RPMI7951 (cell line): ENCODE data around the gene GNB1. TPM values are rescaled to one million over a fixed set of nuclear protein-coding genes. Genes with fewer than 3 reads are reported as not detected.
"Not testable (repeated sequence)": the region's sequence is repeated elsewhere in the genome, so short reads cannot be mapped to it uniquely, and the experiment has no call there.

ENCODE experiments used
- DNase-seq: peaks from one replicate; pipeline ENCODE4 v3.0.0-alpha.2; 2012; ENCODE audit warnings: low read depth
- total RNA-seq: library from RNA; depleted of rRNA; stranded (reverse); fragments of >200 nt; shearing (Covaris generic); gene quantifications from 2 replicates; pipeline ENCODE4 v1.2.3, GENCODE V29; 2014

Gene GNB1
- total RNA-seq, 1 experiment from 2014 or later = 97.9 TPM

- DNase-seq = peak; percentile 15
Observed at GRCh38 chr1:1859970-1860697, 30.8 kb downstream of the GNB1 start.

- peak; percentile 71 for DNase-seq
Observed at GRCh38 chr1:1858382-1859086, 32.4 kb downstream of the GNB1 start.

GRCh38 chr1:1857096-1857703, 33.7 kb downstream of the GNB1 start:
- DNase-seq = no peak

GRCh38 chr1:1856161-1856560, 34.7 kb downstream of the GNB1 start:
- not testable (repeated sequence) for DNase-seq

- no peak for DNase-seq
Observed at GRCh38 chr1:1853593-1854257, 37.2 kb downstream of the GNB1 start.

- DNase-seq = no peak
Observed at GRCh38 chr1:1852619-1853414, 38.1 kb downstream of the GNB1 start.

GRCh38 chr1:1847890-1848289, 43.0 kb downstream of the GNB1 start:
- no peak for DNase-seq

- DNase-seq = no peak
Observed at GRCh38 chr1:1847061-1847850, 43.6 kb downstream of the GNB1 start.

- no peak for DNase-seq
Observed at GRCh38 chr1:1846386-1846918, 44.4 kb downstream of the GNB1 start.

GRCh38 chr1:1842360-1843146, 48.3 kb downstream of the GNB1 start:
- no peak for DNase-seq

- no peak for DNase-seq
Observed at GRCh38 chr1:1841575-1841995, 49.3 kb downstream of the GNB1 start.

GRCh38 chr1:1839311-1839965, 51.4 kb downstream of the GNB1 start:
- no peak for DNase-seq

- DNase-seq = no peak
Observed at GRCh38 chr1:1836119-1836518, 54.8 kb downstream of the GNB1 start.

GRCh38 chr1:1835546-1835945, 55.3 kb downstream of the GNB1 start:
- no peak for DNase-seq

- no peak for DNase-seq
Observed at GRCh38 chr1:1833916-1834325, 57.0 kb downstream of the GNB1 start.

GRCh38 chr1:1833456-1833855, 57.4 kb downstream of the GNB1 start:
- no peak for DNase-seq

- no peak for DNase-seq
Observed at GRCh38 chr1:1832820-1833219, 58.1 kb downstream of the GNB1 start.

GRCh38 chr1:1832166-1832565, 58.7 kb downstream of the GNB1 start:
- no peak for DNase-seq
